NCI-H2171 (cell line): ENCODE data around the gene C5orf22.
A peak's percentile ranks its signal among the peaks of the same experiment; 100 is the strongest.
"Not testable (repeated sequence)": the region's sequence is repeated elsewhere in the genome, so short reads cannot be mapped to it uniquely, and the experiment has no call there.

Experiments used
- DNase-seq: peaks from one replicate; lab custom pipeline; 2025; lab: John Stamatoyannopoulos, UW

The C5orf22 gene

GRCh38 chr5:31553863-31554262, 21.8 kb downstream of the C5orf22 start:
- no peak for DNase-seq

GRCh38 chr5:31554552-31554951, 22.5 kb downstream of the C5orf22 start:
- no peak for DNase-seq

GRCh38 chr5:31556461-31556860, 24.4 kb downstream of the C5orf22 start:
- no peak for DNase-seq

GRCh38 chr5:31559942-31560341, 27.8 kb downstream of the C5orf22 start:
- no peak for DNase-seq

- DNase-seq, result no peak
Observed at GRCh38 chr5:31561946-31562345, 29.8 kb downstream of the C5orf22 start.

GRCh38 chr5:31563216-31563615, 31.1 kb downstream of the C5orf22 start:
- DNase-seq, result no peak

GRCh38 chr5:31566362-31566761, 34.3 kb downstream of the C5orf22 start:
- not testable (repeated sequence) for DNase-seq

- no peak for DNase-seq
Observed at GRCh38 chr5:31568302-31568835, 36.3 kb downstream of the C5orf22 start.

- no peak for DNase-seq
Observed at GRCh38 chr5:31569068-31569467, 37.0 kb downstream of the C5orf22 start.

GRCh38 chr5:31573494-31574142, 41.5 kb downstream of the C5orf22 start:
- no peak for DNase-seq

GRCh38 chr5:31574772-31575171, 42.7 kb downstream of the C5orf22 start:
- DNase-seq, result no peak

GRCh38 chr5:31577438-31577837, 45.3 kb downstream of the C5orf22 start:
- no peak for DNase-seq

- no peak for DNase-seq
Observed at GRCh38 chr5:31579558-31579957, 47.5 kb downstream of the C5orf22 start.

GRCh38 chr5:31581498-31582099, 49.5 kb downstream of the C5orf22 start:
- DNase-seq, result peak; percentile 33

GRCh38 chr5:31583129-31583528, 51.0 kb downstream of the C5orf22 start:
- DNase-seq, result no peak

GRCh38 chr5:31585166-31585894, 53.2 kb downstream of the C5orf22 start:
- DNase-seq, result no peak

GRCh38 chr5:31585895-31586270, 53.8 kb downstream of the C5orf22 start:
- no peak for DNase-seq

GRCh38 chr5:31587546-31587945, 55.4 kb downstream of the C5orf22 start:
- DNase-seq, result no peak

GRCh38 chr5:31593665-31594064, 61.6 kb downstream of the C5orf22 start:
- DNase-seq, result no peak

- DNase-seq, result no peak
Observed at GRCh38 chr5:31596354-31596753, 64.3 kb downstream of the C5orf22 start.

- no peak for DNase-seq
Observed at GRCh38 chr5:31598640-31599611, 66.8 kb downstream of the C5orf22 start.

GRCh38 chr5:31602305-31602704, 70.2 kb downstream of the C5orf22 start:
- DNase-seq, result not testable (repeated sequence)
